ENCODE measurements around the gene TESMIN.

Gene TESMIN

DNA sequence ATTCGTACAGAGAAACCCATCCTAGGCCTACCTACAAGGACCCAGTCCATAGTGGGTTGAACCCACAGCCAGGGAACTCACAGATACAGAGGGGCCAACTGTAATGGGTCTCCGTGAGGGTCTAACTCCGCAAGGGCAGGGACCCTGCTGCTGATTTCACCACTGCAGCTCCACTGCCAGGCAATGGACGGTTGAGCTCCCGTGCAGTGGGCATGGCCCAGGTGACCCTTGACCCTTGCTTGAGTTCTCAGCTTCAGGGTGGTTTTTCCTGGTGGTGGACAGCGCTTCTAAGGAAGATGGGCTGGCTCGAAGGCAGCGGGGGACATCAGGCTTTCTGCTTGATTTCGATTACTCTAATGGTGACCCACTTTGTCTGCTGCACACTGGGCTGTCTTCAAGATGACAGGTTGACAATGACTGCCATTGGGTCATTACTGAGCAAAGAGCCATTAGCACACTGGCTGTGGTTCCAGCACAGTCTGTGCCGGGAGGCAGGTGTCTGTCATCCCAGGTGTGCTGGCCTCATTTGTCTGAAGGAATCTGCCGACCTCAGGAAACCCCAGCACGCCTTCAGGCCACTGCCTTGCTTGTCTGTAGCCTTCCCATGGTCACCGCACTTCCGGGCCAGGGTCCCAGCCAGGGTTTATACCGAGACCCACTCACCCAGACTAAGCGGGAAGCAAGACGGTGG is 70.6 kb downstream of the TESMIN start:
- no peak for DNase-seq

DNA sequence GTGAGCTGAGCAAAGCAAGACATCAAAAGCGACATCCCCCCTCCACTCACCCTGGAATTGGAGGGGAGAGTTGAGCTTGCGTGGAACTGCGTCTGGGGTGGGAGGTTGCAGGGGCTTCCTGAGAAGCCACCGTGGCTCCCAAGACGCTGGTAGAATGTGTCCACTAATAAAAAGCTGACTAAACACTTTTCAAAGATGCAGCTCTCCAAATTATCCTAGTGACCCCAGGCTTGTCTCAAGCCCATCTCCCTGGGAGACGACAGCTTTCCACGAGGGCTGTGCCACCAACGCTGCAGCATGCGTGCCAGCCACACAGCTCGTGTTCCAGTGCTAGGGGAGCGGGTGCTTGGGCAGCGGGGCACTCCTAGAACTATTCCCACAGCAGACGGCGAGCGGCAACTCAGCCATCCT is 73.3 kb downstream of the TESMIN start:
- DNase-seq = no peak

DNA sequence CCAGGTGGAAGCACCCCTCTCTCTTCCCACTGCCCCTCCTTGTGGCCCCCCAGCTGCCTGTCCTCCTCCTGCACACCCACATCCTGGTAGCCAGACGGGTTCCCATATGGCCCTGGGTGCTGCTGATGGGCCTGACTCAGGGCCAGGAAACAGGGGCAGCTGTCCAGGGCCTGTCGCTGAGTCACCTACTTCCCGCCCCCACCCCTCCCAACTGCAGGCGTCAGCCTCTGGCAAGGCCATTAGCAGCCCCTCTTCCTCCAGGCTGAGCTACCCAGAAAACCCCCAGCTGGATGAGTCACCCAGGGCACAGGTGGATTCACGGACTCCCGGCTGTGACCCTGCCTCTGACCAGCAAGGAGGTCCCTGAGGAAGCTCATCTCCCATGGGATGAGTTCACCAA is 73.9 kb downstream of the TESMIN start:
- peak; percentile 70 for DNase-seq

DNA sequence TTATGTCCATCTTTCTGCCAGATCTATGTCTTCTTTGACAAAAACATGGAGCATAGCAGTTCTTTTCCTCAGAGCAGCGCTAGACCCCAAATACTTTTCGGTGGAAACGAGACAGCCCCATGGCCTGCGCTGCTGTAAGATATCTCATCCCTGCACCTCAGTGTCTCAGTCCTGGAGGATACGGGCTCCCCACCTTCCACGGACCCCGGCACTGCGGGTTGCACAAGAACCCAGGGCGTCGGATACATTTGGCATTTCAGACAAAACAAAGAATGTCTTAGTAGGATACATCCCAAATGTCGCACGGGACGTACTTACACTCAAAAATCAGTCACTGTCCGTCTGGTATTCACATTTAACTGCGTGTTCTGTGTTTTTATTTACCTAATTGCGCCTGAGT is 76.9 kb downstream of the TESMIN start:
- DNase-seq = no peak

DNA sequence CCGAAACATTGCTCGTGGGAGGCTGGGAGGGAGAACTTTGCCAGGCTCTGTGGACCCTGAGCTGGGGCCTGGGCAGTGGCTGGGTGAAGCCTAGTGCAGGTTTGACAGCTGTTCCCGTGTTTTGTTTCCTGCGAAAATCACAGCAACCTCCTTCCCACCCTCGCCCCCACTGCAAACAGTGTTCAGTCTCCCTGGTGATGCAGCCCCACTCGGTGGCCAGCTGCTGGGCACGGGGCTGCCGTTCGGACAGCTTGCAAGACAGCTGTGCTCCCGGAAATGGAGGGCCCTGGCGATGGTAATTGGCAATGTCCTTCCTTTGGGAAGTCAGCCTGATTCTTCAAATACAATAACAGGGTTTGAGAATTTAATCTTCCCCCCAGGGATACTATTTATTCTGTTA is 77.3 kb downstream of the TESMIN start:
- DNase-seq = no peak

DNA sequence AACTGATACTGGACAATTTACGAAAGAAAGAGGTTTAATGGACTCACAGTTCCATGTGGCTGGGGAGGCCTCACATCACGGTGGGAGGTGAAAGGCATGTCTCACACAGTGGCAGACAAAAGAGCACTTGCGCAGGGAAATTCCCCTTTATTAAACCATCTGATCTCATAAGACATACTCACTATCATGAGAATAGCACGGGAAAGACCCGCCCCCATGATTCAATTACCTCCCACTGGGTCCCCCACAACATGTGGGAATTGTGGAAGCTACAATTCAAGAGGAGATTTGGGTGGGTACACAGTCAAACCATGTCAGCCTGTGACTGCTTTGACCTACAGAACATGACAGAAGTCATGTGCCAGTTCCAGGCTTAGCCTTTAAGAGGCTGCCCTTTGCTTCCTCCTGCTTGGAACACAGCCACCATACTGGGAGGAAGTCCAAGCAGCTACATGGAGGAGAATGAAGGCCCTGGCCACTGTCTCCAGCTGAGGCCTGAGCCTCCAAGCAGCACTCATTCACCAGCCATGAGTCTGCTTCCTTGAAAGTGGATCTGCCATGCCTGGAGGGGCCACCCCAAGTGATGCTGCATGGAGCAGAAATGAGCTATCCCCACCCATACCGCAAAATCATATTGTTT is 77.9 kb downstream of the TESMIN start:
- peak; percentile 56 for DNase-seq

DNA sequence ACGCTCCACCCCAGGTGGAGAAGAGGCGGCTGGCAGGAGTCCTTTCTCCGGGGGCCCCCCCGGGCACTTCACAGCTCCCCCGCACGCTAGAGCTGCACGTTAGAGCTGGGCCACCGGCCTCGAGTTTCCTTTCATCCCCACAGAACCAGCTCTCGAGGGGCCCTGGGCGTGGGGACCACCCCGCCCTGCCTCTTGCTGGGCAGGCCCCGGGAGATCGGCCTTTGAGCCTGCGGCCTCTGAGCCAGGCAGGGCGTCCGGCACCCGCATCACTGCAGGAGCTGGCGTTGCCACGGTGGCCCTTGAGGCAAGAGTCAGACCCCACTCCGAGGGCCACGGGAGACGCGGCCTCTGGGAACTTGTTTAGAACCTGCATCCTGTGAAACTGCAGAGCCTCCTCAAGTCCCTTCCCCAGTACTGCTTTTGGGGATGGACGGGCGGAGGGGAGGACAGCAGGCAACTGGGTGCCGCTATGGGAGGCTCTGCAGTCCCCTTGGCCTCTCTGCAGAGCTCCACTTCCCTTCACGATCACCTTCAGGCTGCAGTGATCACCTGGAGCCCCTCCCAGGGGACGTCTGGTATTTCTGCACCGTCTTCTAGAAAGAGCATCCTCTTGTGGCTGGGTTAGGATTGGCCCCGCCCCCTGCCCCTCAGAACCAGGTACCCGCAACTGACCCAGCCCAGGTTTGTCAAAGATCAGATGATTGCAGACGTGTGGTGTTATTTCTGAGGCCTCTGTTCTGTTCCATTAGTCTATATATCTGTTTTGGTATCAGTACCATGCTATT is 80.9 kb downstream of the TESMIN start:
- no peak for DNase-seq

DNA sequence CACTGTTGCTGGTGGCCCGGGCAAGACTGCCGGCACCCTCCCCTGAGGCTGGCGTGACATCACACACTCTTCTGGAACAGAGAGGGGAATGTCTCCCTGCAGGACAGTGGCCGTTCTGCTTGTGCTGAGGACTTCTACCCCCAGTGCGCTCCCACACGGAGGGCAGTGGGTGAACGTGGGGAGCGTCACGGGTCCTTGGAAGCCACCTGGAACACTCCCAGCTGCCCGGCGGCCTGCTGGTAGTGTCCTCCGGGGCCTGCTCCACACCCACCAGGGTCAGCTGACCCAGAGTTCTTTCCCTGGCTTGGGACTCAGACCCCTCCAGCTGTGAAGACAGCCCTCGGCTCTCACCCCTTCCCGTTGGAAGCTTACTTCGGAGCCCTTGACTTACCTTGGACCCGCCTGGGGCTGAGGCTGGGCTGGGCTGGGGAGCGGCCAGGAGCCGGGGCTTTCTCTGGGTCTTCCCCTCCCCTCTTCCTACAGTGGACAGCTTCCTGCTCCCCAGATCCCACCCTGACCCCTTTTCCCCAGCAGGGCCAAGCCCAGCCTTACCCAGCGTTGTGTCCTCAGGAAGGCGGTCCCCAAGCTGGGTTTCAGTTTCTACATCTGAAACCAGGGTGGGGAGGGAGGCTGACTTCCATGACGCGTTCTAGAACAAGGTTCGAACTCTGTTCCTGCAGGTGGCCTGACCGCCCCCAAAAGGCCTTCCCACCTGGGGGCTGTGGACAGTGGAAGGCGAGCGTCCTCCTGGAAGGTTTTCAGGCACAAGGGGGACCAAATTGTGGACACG is 81.8 kb downstream of the TESMIN start:
- no peak for DNase-seq

DNA sequence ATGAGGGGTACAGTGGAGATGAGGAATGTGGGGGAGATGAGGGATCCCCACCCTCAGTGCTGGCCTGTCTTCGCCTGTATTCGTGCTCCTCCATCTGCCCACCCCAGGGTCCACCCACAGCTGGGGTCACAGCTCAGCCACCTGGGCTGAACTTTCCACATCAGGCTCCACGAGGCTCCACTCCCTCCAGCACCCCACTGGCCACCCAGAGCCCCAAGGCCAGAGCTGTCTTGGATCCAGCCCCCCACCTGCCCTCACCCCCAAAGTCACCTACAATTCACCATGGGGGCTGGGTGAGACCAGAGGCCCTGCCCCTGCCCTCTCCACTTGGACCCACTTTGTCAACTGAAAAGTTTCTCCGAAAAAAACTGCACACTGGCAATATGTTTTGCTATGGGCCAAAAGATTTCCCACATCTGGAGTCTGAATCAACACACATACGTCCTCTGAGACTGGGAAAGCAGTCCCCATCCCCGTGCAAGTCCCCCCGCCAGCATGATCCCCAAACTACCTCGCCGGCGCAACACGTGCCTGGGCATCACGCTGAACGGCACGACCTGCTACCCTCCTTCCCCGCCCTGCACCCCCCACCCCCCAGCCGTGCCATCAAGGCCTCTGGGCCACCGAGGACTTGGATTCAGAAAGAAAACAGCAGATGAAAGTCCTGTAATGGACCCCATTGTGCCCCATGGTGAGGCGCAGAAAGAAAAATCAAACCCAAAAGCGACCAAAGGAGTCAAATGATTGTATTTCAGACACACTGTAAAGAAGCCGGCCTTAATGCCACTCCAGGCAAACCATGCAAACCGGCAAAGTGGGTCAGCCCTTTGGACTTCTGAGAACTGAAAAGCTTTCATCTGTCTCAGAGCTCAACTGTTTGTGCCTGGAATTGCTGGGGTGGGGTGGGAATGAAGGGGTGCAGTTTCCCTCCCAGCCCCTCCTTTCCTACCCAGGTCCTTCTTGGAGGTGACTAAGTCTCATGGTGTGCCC is 83.5 kb downstream of the TESMIN start:
- no peak for DNase-seq

DNA sequence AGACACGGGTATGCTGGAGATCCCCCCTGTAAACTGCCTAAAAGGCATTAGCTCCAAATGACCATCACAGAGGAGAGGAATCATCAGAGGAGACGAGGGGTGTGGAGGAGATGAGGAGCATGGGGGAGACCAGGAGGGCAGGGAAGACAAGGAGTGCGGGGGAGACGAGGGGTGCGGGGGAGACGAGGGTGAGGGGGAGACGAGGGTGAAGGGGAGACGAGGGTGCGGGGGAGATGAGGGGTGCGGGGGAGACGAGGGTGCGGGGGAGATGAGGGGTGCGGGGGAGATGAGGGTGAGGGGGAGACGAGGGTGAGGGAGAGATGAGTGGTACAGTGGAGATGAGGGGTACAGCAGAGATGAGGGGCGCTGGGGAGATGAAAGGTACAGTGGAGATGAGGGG is 84.5 kb downstream of the TESMIN start:
- DNase-seq = no peak

DNA sequence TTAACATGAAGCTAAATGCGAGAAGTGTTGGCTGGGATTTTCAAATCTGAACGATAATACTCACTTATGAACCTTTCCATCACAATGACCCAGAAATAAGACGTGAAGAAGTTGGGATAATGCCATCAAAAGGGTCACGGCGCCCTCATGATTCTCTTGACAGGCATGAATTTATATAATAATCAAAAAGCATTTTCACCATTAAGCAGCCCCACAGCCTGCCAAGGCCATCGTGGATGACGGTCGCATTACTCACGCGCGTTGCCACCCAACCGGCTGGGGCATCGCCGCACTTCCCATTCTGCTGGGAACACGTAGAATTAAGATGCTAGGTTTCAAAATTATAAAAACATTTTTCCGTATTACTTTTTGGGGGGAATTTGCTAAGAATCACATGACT is 85.9 kb downstream of the TESMIN start:
- no peak for DNase-seq

DNA sequence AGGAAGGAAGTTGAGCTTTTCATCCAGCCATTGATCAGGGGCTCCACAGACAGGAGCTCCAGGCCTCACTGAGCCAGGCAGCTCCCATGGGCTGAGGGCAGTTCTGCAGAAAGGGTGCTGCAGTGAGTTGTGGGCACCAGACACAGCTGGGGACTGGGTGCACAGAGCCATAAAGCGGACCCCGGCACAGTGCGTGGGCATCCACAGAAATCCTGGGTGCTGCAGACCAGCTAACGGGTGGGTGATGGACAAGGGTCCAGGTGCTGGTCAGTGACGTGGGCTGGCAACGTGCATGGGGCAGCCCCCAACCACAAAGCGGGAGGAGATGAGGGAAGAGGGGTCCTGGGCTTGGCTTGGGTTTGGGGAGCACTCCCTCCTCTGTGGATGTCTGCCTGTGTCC is 86.4 kb downstream of the TESMIN start:
- DNase-seq = no peak

DNA sequence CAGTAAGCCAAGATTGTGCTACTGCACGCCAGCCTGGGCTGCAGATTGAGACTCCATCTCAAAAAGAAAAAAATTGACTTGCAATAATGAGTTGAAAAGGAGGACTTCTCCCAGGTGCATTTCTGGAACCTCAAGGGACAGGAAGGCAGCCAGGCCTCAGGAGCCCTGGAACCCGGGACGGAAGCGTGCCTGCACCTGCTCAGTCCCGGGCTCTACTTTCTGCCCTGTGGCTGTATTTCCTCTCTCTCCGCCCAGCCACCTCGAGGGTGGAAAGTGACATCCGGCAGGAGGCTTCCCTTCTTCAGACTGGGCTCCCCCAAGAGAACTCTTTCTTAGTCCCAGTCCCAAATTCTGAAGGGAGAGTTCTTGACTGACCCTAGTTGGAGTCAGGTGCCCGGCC is 87.2 kb downstream of the TESMIN start:
- no peak for DNase-seq

DNA sequence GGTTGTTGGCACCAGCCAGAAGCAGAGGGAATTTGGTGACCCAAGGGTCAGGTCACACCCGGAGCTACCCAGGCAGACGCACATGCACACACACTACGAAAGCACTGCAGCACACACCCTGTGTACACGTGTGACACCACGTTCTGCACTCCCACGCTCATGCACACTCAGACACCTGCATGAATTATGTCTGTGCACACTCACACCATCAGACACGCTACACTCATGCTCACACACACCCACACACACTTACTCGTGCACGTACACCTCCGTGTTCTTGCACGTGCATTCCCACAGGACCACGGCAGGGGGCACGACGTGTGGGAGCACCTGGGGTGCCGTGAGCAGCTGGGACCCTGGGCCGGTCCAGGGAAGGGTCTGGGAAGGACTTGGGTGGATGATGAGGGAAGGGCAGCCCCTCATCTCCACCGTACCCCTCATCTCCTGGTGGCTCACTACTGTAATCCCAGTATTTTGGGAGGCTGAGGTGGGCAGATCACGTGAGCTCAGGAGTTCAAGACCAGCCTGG is 87.8 kb downstream of the TESMIN start:
- DNase-seq = no peak

DNA sequence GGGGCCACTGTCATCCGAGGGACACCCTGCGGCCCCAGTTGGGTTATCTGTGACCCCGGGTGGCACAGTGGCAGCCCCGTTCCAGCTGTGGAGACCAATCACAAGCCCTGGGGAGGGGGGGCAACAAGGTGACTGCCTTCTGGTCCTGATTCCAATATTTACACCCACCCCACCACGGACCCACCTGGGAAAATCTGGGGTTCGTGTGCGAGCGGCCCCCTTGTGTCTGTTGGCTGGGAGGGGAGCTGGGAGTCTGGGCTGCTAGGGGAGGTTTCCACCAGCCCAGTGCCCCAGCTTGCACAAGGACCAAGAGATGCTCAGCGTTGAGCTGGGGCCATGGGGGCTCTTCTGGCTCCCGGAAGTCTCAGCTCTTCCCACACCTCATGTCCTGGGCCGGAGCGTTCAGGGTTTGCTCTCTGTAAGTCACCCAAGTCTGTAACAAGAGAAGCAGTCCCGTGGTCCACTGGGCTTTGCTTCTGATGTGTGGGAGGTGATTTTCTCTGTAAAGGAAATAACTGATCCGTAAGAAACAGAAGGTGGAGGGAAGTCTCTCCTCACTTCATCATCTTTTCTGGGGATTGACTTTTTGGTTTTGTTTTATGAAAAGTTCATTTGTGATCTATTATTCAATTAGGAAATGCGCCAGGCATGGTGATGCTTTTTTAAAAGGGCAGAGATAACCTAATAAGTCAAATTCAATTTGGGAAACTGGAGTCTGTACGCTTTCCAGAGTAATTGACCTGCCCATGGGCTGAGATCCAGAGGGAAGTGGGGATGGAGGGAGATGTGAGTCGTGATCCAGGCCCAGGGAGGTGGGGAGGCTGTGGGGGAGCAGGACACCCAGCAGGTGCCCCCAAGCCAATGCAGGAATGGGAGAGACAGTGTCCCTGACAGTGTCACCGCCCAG is 89.4 kb downstream of the TESMIN start:
- no peak for DNase-seq

DNA sequence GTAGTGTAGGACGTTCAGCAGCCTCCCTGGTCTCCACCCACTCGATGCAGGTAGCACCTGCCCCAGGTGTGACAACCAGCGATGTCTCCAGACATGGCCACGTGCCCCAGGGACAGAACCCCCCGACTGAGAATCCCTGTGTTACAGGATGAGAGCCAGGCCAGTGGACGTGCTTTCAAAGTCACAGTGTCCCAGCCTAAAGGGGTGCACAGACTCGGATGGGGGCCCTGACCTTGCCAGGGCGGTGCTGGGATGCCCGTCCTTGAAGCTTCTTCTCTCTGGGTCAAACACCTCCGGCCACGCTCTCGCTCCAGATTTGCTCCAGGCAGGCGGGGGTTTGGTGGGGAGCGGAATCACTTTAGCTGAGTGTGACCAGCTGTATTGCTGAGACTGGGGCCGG is 90.3 kb downstream of the TESMIN start:
- DNase-seq = no peak

DNA sequence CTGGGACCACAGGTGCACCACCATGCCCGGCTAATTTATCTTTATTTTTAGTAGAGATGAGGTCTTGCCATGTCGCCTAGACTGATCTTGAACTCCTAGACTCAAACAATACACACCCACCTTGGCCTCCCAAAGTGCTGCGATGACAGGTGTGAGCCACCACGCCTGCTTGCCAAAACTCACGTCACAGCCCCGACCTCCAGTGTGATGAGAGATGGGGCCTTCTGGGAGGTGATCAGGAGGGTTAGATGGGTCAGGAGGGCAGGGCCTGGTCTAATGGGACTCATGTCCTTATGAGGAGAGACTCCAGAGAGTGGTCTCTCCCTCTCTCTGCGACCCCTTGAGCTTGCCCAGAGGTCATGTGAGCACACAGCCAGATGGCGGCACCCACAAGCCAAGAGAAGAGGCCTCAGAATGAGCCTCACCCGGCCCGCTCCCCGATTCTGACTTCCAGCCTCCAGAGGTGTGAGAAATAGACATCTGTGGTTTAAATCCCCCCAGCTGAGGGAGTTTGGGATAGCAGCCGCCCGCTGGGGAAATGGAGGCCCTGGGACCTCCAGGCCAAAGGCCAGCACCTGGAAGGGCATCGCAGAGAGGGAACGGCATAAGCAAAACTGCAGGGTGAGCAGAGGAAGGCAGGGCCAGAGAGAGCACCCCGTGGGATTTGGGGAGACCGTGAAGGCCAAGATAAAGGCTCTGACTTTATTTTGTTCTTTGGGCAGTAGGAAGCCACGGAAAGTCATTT is 91.1 kb downstream of the TESMIN start:
- no peak for DNase-seq

DNA sequence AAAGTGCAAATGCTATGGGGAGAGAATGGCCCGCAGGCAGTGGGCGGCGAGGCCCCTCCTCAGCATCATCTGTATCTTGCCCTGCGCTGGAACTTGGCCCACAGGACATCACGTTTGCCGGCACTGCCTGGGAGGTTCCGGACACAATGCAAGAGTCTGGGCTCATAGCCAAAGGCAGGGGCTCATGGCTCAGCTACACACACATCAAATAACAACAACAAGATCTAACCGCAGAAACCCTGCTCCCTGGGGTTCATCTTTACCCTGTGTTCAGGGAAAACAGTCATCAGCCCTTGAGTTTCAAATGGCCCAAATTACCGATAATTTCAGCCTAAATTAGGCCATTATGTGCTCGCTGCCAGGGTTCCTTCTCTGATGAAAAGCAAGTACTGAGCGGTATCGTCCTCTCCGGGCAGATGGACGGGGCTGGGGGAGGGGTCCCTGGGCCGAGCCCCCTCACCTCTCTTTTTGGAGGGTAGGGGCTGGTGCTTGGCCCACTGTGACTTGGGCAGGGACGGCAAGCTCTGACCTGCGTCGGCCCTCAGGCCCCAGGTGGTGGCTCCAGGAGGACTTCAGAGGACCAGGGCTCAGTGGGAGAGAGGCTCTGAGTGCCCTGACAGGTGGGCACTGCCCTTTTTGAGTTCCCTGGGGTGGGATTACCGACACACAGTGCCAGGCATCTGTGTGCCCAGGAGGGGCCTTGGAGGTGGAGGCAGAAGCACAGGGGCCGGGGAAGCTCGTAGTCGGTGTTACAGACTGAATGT is 92.0 kb downstream of the TESMIN start:
- DNase-seq = peak; percentile 54

DNA sequence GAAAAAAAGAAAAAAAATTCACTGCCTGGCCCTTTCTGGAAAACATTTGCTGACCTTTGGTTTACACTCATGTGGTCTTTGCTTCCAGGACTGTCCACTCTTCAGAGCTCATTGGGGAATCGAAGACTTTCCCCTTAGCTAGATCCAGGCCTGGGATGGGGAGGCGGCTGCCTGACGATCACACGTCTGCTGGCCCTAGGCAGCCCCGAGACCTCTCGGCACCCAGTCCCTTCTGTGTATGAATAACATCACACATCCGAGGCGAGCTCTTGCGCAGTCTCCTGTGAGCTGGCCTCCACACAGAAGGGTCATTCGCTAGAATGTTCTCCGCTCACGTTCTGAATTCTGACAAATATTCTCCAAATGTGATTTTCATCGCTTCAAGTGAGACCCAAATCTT is 92.7 kb downstream of the TESMIN start:
- no peak for DNase-seq
